Heart left ventricle (tissue), 16 donors: ENCODE measurements around the gene FA2H. TPM values are rescaled to one million over a fixed set of nuclear protein-coding genes. Genes with fewer than 3 reads are reported as not detected.

Experiments used
- ATAC-seq, 4 donors: fragments of 200-7000 bp; cut with Tn5 transposase; one replicate each; pipeline ENCODE4 v1.9.1; 2020 to 2022; ENCODE audit warnings: moderate library complexity in 4 of 4, mild to moderate bottlenecking in 3 of 4, moderate number of reproducible peaks in 1 of 4
- DNase-seq, 5 donors: peaks; one replicate each; pipeline ENCODE4 v3.0.0-alpha.2; 2020
- H3K27ac ChIP-seq, 12 donors: fragments of 200-600 bp; sonication (generic) in 4 of 12; one replicate each; pipeline versions ENCODE4 v1.5.0 to v1.8.0; 2016 to 2022; ENCODE audit warnings: mild to moderate bottlenecking in 2 of 12
- H3K27me3 ChIP-seq, 9 donors: fragments of 200-600 bp; sonication (generic) in 2 of 9; one replicate each; pipeline versions ENCODE4 v1.5.1 to v1.8.0; 2016 to 2022; ENCODE audit warnings: mild to moderate bottlenecking in 3 of 9
- H3K36me3 ChIP-seq, 9 donors: fragments of 200-600 bp; sonication (generic) in 2 of 9; one replicate each; pipeline versions ENCODE4 v1.5.0 to v1.8.0; 2018 to 2022; ENCODE audit warnings: mild to moderate bottlenecking in 2 of 9
- H3K4me1 ChIP-seq, 12 donors: fragments of 200-600 bp; sonication (generic) in 4 of 12; one replicate each; pipeline versions ENCODE4 v1.5.0 to v1.8.0; 2016 to 2022; ENCODE audit warnings: mild to moderate bottlenecking in 3 of 12
- H3K4me3 ChIP-seq, 12 donors: fragments of 200-600 bp; sonication (generic) in 4 of 12; one replicate each; pipeline versions ENCODE4 v1.5.0 to v1.8.0; 2017 to 2022; ENCODE audit warnings: mild to moderate bottlenecking in 9 of 12, moderate library complexity in 4 of 12
- H3K9me3 ChIP-seq, 12 donors: fragments of 200-600 bp; sonication (generic) in 4 of 12; one replicate each; pipeline versions ENCODE4 v1.5.0 to v1.8.0; 2016 to 2022; ENCODE audit warnings: mild to moderate bottlenecking in 1 of 12
- POLR2A ChIP-seq, 2 donors: fragments of 450-650 bp; IDR thresholded peaks; one replicate each; pipeline ENCODE4 v1.6.1; 2017; ENCODE audit warnings: antibody characterized with exemption in 2 of 2, mild to moderate bottlenecking in 2 of 2, moderate library complexity in 2 of 2
- WGBS, 4 donors: extraction: QIAGEN DNeasy Blood & Tissue Kit in 2 of 4; methylation state at CpG; one replicate each; pipeline versions ENCODE4 v1.1.5 to v1.1.7; 2013 to 2018; 5-methylcytosine and 5-hydroxymethylcytosine counted together
- intact Hi-C, 10 donors: fragments of 100-400 bp; cut with DNase I; formaldehyde crosslinking; loops; one replicate each; pipeline versions ENCODE4 v1.11.1 to v1.14.2; 2022
- polyA plus RNA-seq, 2 donors: library from polyadenylated mRNA; stranded (reverse); fragments of 200-250 nt; gene quantifications; one replicate each; pipeline ENCODE4 v1.2.3, GENCODE V29; 2013
- total RNA-seq, 9 donors: library from RNA; depleted of rRNA in 2 of 9; stranded (reverse); fragments of >200 nt in 2 of 9; fragmentation: NEBNext Ultra II Directional in 3 of 9; extraction: Animal tissue kit (Norgen Biotek cat#: 25700) in 3 of 9; gene quantifications; one replicate each; pipeline versions ENCODE4 v1.1.0 to v1.2.4, GENCODE V29; 2016 to 2023
- TF ChIP-seq, protein P1 (sequence below), 12 donors: fragments of 200-600 bp; sonication (generic) in 4 of 12; IDR thresholded peaks; one replicate each; pipeline versions ENCODE4 v1.5.0 to v1.8.0; 2018 to 2022; ENCODE audit warnings: antibody characterized with exemption in 12 of 12, mild to moderate bottlenecking in 5 of 12
- donor health status: ischemic (EF 13 %, LVEDD 7.1; RV severe dilation, severe dysfunction).
- donor health status: healthy with polysubstance abuse.
- donor health status: DM: no; HTN: yes; CAD: no.
- donor health status: DM: no; HTN: no; CAD: no.
- donor health status: ischemic (EF 25% LVEDD 6.9; RV normal size, moderate dysfunction).
- donor health status: ischemic (EF 25% LVEDD 5.7; RV mildly dilated, moderate dysfunction).
- donor health status: healthy.
- donor health status: DM: yes; HTN: yes; CAD: no.
- donor health status: ischemic (EF 35%, LVEDD 5.7; RV mildly dilated, moderate dysfunction).
- donor health status: nonischemic (EF 11% LVEDD 7.7; RV severe dilation, severe dysfunction).
- donor health status: DM: yes; HTN: yes; CAD: no.
- donor health status: PGD.
- donor health status: ischemic (EF 29% LVEDD 5.4; RV normal size, mild dysfunction).
- donor health status: nonischemic (EF 23%, LVEDD 6.1; RV moderate dilation, normal function).

FA2H gene
- total and polyA plus RNA-seq, 11 donors, result 0.04 to 1.9 (median 0.39) TPM; not detected in 7

DNA sequence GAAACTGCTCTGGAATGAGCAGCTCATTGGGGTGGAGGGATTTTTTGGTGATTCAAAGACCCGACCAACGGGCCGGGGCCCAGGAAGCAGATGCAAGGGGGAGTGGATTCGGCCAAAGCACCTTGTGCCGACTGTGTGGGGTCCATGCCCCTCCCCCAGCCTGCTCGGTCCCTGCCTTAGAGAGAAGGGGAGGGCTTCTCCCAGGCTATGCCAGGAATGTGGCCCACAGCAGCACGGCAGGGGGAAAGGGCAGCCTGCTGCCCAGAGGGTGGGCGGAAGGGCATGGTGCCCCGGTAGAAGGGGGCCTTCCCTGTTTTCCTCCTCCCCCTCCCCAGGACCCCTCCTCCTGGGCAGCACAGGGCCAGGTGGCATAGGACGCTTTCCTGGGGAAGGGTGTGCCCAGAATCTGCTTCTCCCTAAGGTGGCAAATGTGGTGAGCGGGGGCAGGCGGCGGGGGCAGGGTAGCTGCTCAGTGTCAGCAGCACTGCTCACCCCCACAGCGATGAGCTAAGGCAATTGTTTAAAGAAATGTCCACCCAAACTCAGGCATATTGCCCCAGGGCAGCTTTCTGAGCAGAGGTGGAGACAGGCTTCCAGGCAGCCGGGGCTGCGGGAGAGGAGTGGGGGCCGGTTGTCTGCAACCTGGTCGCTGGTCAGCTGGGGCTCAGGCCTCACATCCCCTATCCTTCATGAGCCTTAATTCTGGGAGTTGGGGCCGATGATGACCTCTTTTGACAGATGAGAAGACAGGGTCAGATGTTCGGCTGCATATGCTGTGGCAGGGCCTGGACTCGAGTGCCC, 40.1 kb downstream of the FA2H start:
- H3K4me3 ChIP-seq, result no peak overlapping the region
- peaks cover 0 to 22% (median 5%) of the 10 kb centered on the region in 9 donors for H3K27me3 ChIP-seq
- no peak overlapping the region for H3K27ac ChIP-seq
- TF ChIP-seq, protein P1, sequence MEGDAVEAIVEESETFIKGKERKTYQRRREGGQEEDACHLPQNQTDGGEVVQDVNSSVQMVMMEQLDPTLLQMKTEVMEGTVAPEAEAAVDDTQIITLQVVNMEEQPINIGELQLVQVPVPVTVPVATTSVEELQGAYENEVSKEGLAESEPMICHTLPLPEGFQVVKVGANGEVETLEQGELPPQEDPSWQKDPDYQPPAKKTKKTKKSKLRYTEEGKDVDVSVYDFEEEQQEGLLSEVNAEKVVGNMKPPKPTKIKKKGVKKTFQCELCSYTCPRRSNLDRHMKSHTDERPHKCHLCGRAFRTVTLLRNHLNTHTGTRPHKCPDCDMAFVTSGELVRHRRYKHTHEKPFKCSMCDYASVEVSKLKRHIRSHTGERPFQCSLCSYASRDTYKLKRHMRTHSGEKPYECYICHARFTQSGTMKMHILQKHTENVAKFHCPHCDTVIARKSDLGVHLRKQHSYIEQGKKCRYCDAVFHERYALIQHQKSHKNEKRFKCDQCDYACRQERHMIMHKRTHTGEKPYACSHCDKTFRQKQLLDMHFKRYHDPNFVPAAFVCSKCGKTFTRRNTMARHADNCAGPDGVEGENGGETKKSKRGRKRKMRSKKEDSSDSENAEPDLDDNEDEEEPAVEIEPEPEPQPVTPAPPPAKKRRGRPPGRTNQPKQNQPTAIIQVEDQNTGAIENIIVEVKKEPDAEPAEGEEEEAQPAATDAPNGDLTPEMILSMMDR (IDR thresholded peaks at IDR 0.05), result no peak
- no peak for TF ChIP-seq POLR2A (IDR thresholded peaks at IDR 0.05)
- no peaks in the 10 kb centered on the region for H3K9me3 ChIP-seq
- H3K36me3 ChIP-seq, result no peaks in the 10 kb centered on the region
- intact Hi-C loops, result no loop called here
- DNase-seq (no peak), ATAC-seq (no peak)
- H3K4me1 ChIP-seq, result no peaks in the 10 kb centered on the region
- WGBS, 4 donors, result 52 to 64% (median 55%) methylated on average over 16 to 21 of the region's 21 CpGs

DNA sequence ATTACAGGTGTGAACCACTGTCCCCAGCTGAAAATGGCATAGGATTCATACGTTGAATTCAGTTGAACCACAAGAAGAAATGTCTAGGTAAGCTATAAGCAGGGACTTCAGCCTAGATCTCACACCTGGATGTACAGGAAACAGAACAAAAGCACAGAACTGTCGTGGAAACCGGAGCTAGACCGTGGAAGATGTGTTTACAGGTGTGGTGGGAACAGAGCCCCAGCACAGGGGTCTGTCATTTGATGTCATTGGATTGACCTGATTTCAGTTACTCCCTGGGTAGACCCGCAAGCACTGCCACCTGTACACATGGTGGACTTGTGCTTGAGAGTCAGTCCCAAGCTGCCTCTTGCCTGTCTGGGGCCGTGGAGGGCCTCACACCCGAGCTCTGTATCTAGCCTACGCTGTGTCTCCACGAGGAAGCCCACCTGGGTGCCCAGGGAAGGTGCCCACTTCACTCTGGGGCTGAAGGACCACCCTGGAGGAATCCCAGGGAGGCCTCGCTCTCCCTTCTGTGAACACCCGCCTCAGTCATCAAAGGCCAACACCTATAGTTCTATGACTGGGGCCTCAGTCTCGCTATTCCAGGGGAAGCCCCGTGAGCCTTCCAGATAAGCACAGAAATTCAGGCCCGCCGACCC, 41.8 kb downstream of the FA2H start:
- Histone ChIP-seq H3K9me3 (no peaks in the 10 kb centered on the region), H3K4me3 (no peak overlapping the region), H3K4me1 (no peaks in the 10 kb centered on the region), H3K36me3 (no peaks in the 10 kb centered on the region), H3K27ac (no peak overlapping the region), H3K27me3 (peaks cover 0 to 22% (median 2%) of the 10 kb centered on the region in 9 donors)
- intact Hi-C loops, result no loop called here
- no peak for TF ChIP-seq POLR2A (IDR thresholded peaks at IDR 0.05)
- TF ChIP-seq, protein P1 (IDR thresholded peaks at IDR 0.05), result no peak
- WGBS, 4 donors, result 87 to 98% (median 90%) methylated on average over 12 to 15 of the region's 15 CpGs
- no peak for ATAC-seq
- no peak for DNase-seq

DNA sequence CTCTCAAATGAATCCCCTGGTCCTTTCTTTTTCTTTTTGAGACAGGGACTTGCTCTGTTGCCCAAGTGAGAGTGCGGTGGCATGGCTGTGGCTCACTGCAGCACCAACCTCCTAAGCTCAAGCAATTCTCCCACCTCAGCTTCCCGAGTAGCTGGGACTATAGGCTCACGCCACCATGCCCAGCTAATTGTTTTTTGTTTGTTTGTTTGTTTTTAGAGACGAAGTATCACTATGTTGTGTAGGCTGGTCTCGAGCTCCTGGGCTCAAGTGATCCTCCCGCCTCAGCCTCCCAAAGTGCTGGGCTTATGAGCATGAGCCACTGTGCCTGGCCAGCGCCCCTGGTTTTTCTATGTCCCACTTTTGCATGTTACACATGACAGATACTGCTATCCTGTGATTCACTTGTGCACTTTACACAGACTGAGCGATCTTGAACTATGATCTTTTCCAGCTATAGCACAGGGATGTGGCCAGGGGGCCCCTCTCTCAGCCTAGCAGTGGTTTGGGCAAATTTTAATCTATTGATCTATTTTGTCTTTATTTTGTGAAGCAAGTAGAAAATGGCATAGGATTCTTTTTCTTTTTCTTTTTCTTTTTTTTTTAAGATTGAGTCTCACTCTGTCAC, 42.7 kb downstream of the FA2H start:
- no peak for TF ChIP-seq POLR2A (IDR thresholded peaks at IDR 0.05)
- TF ChIP-seq, protein P1 (IDR thresholded peaks at IDR 0.05), result no peak
- no peaks in the 10 kb centered on the region for H3K36me3 ChIP-seq
- intact Hi-C loops, result no loop called here
- WGBS, 4 donors, result 84 to 96% (median 91%) methylated on average over 8 of the region's 8 CpGs
- no peaks in the 10 kb centered on the region for H3K4me1 ChIP-seq
- peaks cover 0 to 5% (median 3%) of the 10 kb centered on the region in 12 donors for H3K9me3 ChIP-seq
- peaks cover 0 to 27% (median 0%) of the 10 kb centered on the region in 9 donors for H3K27me3 ChIP-seq
- H3K27ac ChIP-seq, result no peak overlapping the region
- DNase-seq (no peak), ATAC-seq (no peak)
- H3K4me3 ChIP-seq, result no peak overlapping the region
